GM19035 (cell line): ENCODE data around the gene CRACR2A.

Source experiments
- ATAC-seq: cut with Tn5 transposase; IDR thresholded peaks from one replicate; pipeline ENCODE4 v1.9.1; 2021; ENCODE audit not compliant: unreplicated experiment

Gene CRACR2A, protein sequence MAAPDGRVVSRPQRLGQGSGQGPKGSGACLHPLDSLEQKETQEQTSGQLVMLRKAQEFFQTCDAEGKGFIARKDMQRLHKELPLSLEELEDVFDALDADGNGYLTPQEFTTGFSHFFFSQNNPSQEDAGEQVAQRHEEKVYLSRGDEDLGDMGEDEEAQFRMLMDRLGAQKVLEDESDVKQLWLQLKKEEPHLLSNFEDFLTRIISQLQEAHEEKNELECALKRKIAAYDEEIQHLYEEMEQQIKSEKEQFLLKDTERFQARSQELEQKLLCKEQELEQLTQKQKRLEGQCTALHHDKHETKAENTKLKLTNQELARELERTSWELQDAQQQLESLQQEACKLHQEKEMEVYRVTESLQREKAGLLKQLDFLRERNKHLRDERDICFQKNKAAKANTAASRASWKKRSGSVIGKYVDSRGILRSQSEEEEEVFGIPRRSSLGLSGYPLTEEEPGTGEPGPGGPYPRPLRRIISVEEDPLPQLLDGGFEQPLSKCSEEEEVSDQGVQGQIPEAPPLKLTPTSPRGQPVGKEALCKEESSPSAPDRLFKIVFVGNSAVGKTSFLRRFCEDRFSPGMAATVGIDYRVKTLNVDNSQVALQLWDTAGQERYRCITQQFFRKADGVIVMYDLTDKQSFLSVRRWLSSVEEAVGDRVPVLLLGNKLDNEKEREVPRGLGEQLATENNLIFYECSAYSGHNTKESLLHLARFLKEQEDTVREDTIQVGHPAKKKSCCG

DNA sequence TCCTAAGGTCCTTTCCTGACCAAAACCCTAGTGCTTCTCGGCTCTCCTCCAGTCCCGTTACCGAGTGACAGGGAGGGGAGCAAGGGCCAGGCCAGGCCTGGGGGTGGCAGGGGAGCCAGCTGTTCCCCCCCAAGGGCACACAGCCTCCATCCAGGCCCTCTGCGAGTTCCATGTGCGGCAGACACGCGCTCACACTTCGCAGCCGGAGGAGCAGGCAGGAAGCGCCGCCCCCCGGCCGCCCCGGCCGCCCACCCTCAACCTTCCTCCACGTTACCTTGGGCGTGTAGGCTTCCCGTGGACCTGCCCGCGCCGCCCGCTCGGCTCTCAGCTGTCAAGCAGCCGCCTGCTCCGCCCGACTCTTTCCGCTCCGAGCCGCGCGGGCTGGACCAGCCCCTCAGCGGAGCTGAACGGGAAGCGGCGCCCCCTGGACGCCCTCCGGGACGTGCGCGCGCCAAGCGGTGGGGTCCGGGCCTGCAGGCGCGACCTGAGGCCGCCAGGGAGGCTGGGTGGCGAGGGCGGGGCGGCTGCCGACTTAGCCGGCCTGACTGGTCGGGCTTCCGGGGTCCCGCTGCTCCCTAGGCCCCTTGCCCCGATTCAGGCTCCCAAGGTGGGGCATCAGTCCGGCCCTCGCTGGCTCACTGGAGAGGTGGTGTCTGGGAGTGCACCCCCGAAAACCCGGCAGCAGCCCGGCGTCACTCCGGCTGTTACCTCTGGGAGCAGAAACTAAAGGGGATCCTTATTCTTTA, at the start of gene CRACR2A:
CRACR2A (minus strand) TSS at position 369 of the 746 bp plus-strand sequence. CDS start 56,110 bp downstream, outside the sequence.
- ATAC-seq: peak; percentile 86

DNA sequence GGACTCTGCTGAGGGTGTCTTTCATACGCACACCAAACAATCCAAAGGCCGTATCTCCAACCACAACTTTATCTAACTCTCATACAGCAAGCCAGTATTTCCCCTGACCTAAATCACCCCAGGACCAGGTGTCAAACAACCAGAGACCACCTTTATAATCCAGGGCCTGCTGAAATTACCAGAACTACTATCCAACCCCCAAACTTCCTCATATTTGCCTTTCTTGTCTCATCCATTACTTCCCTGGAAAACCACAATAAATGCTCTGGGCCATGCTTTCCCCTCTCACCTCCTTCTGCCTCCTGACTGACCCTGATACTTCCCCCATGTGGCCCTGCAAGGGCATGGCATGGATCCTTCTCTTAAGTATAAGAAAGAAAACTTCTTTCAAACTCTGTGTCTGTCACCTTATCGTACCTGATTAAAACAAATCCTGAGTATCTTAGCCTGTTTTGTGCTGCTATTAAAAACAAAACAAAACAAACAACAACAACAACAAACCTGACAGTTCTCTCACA, 44.7 kb upstream of the CRACR2A start:
- ATAC-seq: no peak

DNA sequence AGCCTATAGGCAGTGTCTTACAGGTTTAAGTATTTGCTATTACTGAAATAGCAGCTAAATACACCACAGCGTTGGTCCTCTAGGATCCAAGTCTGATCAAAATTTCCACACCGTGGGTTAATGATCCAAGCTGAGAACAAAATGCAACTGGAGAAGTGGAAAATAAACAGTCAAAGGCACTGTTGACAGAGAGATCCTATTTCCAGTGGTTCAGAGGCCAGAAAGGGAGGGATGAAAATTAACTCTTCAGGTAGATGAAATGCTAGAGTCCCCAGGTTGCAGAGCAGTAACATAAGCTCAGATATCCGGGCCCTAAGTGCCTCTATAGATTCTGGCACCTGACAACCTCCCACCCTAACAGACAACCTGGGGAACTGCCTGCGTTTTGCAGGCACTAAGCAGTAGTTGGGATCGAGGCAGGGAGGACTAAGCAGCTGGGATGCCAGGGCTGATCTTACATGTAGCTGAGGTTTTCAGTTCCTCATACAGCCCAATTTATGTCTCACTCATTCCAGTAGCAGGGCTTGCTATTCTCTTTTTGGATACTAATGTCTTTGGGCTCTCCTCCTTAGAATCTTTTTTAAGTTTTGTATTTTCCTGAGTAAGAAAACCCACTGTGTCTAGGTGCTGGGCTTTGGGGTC, 42.7 kb upstream of the CRACR2A start:
- ATAC-seq: no peak

DNA sequence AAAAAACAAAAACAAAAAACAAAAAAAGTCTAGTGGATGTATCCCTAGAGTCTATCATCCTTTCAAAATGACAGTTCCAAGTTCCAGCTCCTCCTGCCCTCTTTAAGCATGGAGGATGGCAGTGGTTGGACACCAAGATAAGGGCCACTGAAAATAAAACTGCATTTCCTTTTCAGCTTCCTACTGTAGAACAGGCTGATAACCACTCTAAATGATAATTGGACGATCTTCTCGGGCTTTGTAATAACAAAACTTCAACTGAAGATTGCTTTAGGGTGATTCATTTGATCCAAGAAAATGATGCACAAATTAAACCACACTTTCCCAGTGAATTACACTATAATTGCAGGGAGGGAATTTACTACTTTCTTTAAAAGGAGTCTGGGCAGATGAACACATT, 42.2 kb upstream of the CRACR2A start:
- ATAC-seq: no peak

DNA sequence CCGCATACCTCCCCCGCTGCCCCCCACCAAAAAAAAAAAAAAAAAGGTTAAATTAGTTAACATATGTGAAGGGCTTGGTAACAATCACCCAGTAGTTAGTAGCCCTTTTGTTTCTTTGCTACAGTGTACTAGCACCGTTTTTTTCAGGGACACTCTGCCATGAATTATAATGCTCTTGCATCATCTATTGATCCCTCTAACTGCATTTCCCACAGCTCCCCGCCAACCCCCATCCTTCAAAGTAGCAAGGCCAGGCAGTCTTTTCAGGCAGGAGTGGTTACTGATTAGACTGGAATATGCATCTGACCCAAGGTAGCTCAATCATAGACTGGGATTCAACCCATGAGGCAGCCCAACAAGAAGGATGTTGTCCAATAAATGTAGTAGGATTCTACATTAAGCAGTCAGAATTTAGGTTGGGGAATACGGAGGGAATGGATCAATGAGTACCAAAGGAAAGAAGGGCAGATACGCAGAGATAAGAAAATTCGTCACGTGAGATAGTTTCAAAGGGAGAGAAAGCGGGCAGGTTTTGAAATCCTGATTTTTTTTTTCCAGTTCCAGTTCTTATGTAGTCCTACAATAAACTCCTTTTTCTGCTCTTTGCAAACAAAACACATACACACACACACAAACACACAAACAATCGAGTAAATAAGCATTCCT, 39.8 kb upstream of the CRACR2A start:
- no peak for ATAC-seq

DNA sequence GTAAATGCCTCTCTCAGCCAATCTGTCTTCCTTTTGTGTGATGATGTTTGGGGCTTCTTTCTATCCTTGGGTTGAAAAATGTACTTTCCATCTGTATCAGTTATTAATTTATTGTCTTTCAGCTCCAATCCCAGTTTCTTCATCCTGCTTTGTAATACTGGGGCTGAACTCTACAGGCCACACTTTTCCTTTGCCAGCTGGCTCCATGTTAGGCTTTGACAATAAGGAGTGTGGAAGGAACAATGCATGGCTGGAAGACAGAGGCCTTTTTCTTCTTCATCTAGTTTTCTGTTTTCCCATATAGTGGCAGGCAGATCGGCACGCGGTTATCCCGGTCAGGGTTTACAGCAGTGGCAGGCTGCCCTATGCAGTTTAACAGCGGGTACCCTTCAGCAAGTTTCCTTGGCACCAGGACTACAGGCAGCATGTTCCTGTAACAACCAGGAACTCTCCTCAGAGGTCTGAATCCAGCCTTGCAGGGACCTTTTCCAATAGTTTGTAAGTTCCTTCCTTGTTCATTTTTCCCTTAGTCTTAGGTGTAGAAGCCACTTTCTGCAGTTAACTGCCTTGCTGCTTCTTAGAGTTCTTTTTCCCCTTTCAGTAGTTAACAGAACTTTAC, 38.5 kb upstream of the CRACR2A start:
- ATAC-seq: no peak

DNA sequence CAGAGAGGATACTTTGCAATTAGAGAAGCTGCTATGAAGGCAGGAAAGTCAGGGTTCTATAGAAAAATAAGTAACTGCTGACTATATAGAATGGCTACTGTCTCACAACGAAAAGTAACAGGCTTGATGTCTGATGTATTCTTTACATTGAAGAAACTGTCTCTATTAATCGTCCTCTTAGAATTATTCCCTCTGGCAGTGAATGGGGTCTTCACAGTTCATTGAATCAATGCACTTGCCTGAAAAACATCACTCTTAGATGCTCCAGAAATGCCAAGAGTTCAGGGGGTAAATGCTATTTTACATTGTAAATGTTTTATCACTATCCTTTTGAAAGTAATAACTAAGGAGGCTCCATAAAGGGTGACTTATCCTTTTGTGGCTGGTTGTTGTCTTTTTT, 37.7 kb upstream of the CRACR2A start:
- no peak for ATAC-seq

DNA sequence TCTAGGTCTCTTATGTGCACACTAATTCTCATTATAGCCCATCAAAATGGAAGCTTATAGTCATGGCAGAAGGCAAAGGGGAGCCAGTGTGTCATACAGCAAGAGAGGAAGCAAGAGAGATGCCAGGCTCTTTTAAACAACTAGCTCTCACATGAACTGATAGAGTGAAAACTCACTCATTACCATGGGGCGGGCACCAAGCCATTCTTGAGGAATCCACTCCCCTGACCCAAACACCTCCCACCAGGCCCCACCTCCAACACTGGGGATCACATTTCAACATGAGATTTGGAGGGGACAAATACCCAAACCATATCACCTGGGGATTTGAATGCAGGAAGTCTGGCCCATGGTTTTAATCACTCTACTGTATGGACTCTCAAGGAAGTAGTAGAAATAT, 36.9 kb upstream of the CRACR2A start:
- no peak for ATAC-seq

DNA sequence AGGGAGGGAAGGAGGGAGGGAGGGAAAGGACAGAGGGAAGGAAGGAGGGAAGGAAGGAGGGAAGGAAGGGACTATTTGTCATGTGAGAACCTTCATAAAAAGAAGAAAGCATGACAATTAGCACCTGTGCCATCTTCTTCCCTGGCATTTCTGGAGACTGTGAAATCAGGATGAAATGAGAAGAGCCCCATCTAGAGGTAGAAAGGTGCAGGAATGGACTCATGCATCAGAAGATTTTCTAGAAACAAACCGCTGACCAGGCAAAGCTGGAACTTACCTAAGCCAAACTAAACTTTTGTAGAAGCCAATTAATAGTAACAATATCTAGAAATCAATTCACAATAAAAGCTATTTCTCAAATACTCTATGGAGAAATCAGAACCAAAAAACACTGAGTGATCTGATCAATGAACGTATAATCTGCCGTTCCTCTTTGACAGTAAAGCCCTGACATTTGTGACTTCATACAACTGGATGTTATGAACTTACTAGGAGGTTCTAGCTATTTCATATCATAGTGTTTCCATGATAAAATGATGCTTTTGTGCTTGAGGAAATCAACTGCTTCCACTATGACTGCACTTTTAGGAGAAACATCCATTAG, 24.4 kb upstream of the CRACR2A start:
- no peak for ATAC-seq

DNA sequence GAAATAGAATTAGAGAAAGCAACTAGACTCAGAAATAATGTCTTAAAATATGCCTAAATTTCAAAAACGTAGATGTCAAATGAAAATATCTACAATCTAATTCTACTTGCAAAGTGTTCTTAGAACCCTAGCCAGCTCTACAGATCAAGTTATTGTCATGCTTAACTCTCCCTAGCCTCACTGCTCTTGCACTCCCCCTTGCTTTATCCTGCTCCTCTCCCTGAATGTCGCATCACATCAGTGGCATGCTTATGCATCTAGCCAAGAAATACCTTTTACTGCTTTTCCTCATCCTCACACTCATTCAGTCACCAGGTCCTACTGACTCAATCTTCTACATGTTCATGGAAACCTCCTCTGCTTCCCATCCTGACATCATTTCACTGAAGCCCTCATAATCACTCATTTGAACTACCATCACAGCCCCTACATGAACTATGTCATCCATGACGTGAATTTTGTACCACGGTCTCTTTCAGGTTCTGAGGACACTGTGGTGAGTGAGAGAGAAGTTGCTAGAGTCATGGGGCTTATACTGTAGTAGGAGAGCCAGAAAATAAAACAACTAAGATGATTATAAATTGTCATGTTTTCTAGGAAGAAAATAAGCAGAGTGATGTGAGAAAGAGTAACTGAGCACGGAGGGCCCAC, 22.6 kb upstream of the CRACR2A start:
- no peak for ATAC-seq

DNA sequence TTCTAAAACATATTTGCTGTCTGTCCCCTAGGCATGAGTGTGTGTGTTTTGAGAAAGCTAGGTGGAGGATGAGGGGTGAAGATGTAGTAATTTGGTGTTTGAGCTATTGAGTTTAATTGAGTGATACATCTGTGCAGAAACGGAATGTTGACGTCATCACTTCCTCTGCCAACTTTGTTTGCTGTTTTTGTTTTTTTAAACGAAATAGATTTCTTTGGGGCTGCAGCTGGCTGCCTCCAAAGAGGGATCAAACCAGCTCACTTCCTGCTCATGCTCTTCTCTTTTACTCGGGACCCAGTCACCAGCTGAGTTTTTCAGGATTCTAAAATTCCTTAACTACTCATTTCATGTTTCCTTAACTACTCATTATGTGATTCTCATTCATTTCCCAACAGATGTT, 19.5 kb upstream of the CRACR2A start:
- ATAC-seq: no peak

DNA sequence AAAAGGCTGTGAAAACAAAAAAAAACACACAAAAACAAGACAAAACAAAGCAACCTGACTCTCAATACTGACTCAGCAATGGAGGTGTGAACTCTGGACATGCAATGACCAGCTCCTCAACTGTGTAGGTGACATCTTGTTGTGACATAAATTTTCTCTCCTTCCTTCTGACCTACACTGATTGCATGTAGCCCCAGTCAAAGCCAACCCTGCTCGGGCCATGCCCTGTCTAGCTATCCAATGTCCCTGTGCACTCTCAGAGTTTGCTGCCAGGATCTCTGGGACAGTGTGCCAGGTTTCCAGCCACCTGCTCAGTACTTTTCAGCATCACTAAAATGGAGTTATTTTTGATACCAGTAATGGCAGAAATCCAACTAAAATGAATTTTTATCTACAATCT, 18.9 kb upstream of the CRACR2A start:
- no peak for ATAC-seq

DNA sequence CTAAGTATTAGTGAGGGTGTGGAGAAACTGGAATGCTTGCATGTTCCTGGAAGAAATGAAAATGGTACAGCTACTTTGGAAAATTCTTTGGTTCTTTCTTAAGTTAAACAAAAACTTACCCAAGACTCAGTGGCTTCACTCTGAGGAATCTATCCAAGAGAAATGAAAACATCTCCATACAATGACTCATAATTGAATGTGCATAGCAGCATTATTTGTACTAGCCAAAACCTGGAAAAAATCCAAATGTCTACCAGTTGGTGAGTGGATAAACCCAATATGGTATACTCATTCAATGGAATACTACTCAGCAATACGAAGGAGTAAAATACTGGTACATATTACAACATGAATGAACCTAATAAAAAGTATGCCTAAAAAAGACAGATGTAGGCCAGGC, 18.0 kb upstream of the CRACR2A start:
- no peak for ATAC-seq

DNA sequence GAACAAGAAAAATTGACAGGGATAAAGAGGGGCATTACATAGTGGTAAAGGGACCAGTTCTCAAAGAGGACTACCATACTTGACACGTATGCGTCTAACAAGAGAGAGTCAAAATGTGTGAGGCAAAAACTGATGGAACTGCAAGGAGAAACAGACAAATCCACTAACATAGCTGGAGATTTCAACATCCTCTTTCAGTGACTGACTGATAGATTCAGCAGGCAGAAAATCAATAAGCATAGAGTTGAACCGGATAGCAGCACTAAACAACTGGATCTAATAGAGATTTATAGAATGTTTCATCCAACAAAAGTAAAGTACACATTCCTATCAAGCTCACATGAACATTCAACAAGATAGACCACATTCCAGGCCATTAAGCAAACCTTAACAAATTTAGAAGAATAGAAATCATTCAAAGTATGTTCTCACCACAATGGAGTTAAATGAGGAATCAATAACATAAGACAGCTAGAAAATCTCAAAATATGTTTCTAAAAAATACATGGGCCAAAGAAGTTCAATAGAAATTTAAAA, 16.1 kb upstream of the CRACR2A start:
- no peak for ATAC-seq

DNA sequence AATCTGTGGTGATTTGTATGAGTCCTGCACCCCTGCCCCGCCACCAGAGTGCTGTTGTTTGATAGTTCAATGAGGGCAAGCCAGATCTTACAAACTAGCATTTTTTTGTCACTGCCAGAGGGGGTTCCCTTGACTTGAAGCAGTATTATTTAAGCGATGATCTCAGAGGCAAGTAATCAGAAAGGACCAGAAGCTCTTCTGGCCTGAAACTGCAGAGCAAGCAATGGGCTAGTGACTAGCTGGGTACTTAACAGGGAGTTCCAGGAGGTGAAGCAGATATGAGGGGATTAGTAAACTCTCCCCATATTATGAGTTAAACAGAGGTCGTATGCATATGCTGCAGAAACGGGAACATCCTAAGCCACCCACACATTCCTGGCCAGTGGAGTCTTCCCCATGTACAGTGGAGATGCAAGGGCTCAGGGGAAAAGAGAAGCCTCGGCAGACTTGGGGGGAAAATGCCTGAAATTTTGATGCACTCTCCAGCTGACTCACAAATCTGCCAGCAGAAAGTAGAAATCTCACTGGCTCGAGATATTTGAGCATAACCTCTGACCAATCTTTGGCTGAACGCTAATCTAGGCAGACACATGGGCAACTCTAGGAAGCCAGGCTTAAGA, 8.3 kb upstream of the CRACR2A start:
- no peak for ATAC-seq

DNA sequence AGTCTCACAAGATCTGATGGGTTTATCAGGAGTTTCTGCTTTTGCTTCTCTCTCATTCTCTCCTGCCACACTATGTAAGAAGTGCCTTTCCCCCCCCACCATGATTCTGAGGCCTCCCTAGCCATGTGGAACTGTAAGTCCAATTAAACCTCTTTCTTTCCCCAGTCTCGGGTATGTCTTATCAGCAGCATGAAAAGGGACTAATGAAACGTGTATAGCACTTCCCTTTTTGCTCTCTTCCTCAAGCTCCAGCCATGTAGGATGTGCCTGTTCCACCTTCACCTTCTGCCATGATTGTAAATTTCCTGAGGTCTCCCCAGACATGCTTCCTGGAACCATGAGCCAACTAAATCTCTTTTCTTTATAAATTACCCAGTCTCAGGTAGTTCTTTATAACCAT, 7.0 kb upstream of the CRACR2A start:
- ATAC-seq: no peak

DNA sequence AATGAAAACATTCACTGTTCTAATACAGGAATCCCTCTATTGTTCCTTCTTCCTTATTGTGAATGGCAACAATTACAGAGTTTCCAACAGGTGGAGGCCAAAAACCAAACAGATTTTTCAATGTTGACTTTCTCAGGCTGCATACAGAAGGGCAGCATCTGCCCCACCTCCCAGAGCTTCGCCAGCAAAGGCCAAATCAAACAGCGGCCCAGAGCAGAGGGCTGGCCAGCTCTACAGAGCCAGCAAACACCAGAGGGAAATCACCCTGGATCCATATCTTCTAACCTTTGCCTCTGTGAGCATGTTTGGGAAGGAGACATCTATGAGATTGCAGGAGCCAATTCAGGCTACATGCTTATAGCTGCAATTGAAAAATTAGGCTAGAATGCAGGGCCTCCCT, 4.4 kb upstream of the CRACR2A start:
- ATAC-seq: no peak

DNA sequence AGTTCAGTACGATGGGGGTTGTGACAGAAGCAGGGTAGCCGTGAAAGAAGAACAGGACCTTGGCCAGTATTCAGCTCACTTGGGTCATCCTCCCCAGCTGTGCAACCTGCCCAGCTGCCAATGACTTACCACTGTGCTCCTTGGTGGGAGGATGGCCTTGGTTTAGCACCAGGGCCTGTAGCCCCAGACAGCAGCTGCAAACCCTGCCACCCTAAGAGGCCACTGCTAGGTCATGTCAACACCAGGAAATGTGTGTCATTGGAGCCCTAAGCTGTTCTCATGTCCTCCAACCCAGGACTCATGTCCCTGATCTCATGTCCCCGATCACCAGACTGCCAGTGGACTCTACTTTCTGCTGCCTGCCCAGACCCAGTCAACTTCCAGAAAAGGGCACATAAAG, 3.0 kb upstream of the CRACR2A start:
- ATAC-seq: no peak
